HG03378 (cell line): ENCODE measurements around the gene ANKRD52.
A peak's percentile ranks its signal among the peaks of the same experiment; 100 is the strongest.

Experiments
- ATAC-seq: cut with Tn5 transposase; IDR thresholded peaks from one replicate; pipeline ENCODE4 v1.9.1; 2021; ENCODE audit warnings: mild to moderate bottlenecking, moderate library complexity; ENCODE audit not compliant: unreplicated experiment

The ANKRD52 gene

DNA sequence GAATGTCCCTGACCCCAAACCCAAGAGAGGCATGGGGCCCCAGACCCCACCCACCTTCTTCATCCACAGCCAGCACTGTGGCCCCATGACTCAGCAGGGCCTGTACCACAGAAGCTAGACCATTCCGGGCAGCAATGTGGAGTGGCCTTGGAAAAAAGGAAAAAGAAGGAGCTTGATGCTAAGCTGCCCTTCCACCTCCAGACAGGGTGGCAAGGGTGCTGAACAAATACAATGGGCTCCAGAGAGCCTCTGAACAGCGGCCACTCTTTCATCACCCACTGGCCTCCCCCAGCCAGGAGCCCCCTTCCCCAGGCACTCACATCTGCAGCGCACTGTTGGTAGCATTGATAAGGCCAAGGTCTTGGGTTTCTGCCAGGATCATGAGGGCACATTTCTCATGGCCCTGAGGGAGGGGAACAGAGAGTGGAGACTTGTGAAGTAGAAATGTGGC is 14.4 kb downstream of the ANKRD52 start:
- ATAC-seq: no peak

DNA sequence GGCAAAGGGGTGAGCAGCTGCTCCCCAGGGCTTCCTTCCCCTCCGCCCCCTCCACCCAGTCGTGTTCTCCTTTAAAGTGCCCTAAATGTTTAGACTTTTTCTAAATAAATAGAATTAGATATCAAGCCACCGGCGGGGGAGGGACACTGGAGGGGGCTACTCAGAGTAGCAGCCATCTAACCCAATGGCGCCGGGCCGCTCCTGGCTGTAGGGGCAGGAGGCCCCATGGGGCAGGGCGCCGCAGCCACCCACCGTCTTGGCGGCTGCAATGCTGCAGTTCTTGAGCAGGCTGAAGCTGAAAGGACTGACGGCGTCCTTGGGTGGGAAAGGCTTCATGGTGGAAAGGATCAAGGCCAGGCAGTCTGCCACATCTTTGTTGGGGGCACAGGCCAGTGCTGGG is 15.2 kb downstream of the ANKRD52 start:
- no peak for ATAC-seq

DNA sequence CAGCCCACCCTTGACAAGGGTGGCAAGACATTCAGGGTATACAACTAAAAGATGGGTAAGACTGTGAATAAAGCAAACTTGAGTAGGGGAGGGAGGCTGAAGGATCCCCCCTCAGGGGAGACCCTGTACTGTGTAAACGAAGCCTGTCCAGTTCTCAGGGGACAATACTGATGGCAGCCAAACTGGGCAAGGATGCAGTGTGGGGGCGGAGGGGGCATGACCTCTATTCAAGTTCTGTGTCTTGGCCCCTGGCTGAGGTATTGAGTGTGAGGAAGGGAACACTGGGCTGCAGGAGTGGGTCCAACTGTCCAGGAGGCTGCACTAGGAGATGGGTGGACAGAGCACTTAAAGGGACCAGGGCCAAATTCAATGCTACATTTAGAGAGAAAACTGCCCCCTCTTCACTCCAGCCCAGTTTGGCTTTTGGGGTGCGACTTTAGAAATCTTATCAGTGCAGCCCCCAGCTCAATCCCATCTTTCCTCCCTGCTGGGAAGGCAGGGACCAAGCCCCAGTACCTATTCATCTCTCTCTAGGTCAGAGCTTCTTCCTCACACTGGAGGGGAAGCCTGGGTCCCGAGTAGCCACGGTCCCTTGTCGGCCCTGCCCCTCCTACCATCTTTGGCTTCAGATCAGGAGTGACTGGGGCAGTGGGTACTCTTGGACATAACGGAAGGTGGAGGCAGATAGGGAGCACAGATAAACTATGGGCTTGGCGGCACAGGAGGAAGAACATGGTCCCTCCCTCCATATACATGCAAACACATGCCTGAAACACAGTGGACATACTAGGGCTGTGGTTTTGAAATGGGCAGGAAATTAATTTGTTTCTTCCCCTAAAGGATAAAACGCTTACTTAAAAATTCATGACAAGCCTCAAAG is 16.5 kb downstream of the ANKRD52 start:
- no peak for ATAC-seq

DNA sequence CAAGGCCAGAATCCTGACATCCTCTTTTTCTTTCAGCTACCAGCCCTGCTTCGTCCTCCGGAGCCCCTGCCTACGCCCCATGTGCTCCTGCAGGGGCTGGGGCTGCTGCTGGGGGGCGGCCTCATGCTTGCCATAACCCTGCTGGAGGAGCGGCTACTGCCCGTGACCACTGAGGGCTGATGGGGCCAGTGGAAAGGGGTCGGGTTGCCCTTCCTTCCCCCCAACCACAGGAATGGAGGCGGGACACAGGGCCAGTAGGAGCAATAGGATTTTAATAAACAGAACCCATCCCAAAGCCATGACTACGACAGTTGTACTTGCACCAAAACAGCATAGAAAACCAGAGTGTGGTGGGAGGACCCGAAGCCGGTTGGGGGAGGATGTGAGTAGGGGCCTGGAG is 20.6 kb downstream of the ANKRD52 start:
- no peak for ATAC-seq

DNA sequence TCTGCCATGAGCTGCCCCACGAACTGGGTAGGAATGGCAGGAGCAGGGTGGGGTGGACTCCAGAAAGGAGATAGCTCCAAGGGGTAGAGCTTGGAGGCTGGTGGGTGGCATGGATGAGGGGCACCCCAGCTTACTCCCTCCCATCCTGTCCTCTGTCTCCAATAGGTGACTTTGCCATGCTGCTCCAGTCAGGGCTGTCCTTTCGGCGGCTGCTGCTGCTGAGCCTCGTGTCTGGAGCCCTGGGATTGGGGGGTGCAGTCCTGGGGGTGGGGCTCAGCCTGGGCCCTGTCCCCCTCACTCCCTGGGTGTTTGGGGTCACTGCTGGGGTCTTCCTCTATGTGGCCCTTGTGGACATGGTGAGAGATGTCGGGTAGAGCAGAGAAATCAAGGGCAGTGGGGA is 21.2 kb downstream of the ANKRD52 start:
- ATAC-seq: no peak

DNA sequence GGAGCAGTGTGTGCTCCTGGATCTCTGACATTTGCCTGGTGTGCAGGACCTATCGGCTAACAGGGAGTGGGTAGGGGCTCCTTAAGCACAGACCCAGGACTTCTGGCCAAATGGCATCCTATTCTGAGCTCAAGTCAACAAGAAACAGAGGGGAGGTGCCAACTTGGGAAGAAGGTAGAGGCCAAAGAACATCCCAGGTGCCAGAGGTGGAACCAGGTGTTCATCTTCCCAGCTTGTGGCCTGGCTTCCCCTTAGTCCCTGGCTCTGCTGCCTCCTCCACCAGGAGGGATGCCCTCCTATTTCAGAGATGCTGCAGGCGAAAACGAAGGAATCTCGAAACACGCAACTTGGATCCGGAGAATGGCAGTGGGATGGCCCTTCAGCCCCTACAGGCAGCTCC is 22.1 kb downstream of the ANKRD52 start:
- no peak for ATAC-seq

DNA sequence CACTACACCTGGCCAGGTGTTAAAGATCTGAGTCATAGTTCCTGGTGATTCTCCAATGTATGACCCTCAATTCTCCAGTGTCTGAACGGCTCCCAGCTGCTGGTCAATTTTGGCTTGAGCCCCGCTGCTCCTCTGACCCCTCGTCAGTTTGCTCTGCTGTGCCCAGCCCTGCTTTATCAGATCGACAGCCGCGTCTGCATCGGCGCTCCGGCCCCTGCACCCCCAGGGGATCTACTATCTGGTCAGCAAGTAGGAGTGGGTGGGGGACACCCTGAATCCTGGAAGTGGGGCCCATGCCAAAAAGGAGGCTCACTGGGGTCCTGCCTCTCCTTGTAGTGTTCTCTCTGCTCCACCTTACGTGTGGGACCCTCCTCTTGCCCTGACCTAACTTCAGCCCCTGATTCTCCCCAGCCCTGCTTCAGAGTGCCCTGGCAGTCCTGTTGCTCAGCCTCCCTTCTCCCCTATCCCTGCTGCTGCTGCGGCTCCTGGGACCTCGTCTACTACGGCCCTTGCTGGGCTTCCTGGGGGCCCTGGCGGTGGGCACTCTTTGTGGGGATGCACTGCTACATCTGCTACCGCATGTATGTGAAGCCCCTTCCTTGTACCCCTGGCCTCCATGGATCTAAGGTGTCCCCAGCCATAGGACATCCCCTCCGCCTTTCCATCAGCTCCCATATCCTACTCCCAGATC is 23.3 kb downstream of the ANKRD52 start:
- ATAC-seq: no peak

DNA sequence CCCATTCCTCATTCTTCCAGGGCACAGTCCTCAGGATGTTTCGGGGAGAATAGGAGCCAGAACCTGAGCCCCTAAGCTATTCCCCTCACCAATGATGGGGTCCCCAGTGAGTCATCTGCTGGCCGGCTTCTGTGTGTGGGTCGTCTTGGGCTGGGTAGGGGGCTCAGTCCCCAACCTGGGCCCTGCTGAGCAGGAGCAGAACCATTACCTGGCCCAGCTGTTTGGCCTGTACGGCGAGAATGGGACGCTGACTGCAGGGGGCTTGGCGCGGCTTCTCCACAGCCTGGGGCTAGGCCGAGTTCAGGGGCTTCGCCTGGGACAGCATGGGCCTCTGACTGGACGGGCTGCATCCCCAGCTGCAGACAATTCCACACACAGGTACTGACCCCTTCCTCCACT is 27.0 kb downstream of the ANKRD52 start:
- no peak for ATAC-seq

DNA sequence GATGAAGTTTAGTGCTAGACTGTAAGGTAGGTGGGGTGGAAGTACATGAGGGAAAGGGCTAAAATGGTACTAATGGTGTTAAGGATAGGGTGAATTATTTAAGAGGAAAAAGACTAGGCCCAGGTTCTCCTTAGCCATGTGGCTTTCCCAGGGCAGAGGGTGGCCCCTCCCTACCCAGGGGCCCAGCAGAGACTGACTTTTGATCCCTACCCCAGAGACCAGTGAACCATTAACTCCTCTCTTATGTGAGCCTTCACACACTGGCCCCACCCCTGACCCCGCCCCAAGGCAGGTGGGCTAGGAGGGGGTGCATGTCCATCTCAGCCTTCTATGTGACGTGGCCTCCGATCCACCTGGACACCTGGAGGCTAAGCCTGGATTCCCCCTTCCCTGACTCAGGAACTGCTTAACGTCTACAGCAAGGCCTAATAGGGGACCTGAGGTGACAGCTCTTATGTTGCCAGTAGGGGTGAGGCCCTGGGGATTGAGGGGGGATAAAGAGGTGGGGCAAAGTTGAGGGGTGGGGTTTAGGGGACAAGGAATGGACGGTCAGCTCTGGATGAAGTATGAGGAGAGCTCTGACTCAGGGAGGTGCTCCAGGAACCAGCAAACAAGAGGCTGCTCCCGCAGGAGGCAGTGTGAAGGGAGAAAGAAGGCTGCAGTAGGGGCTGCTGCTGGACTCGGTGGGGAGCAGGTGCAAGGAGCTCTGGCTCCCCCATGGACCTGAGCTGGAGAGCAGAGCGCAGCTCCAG is 27.6 kb downstream of the ANKRD52 start:
- no peak for ATAC-seq

DNA sequence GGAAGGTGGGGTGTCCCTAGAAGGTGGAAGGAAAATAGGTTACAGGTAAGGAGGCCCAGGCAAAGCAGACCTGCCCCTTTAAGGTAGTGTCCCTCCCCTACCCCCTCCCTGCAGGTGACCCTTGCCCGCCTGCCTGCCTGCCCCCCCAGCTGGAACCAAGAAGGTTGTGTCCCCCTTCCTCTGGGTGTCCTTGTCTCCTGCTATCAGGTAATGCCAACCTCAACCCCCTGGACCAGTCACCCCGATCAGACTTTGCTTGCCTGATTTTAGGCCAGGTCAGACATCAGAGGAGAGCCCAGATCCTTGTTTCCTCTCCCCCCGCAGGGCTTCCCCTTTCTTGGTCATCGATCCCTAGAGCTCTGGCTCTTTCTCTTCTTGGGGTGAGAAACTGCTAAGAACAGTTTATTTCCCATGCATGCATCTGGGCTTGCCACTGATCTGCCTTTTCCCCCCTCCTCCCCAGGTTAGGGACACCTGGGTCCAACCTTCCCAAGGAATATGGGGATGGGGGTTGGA is 28.2 kb downstream of the ANKRD52 start, which contains the start of gene SLC39A5:
Gene SLC39A5, plus strand, starts transcription at position 136 of the 516 bp plus-strand sequence. CDS start 1,224 bp downstream, outside the sequence.
- no peak for ATAC-seq

DNA sequence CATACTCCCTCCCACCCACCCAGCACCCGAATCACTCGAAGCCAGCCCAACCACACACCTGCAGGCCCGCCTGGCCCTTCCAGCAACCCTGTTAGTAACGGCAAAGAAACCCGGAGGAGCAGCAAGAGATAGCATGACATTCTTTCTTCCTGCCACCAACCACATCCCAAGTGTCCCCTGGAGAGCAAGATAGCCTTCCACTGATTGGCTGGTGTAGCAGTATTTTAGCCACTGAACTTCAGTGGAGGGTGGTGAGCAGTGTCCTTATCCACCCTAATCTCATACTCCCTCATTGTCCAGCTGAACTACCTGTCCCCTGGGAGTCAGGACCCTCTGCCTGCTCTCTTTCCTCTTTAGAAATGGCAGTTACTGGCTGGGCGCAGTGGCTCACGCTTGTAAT is 29.1 kb downstream of the ANKRD52 start:
- no peak for ATAC-seq

DNA sequence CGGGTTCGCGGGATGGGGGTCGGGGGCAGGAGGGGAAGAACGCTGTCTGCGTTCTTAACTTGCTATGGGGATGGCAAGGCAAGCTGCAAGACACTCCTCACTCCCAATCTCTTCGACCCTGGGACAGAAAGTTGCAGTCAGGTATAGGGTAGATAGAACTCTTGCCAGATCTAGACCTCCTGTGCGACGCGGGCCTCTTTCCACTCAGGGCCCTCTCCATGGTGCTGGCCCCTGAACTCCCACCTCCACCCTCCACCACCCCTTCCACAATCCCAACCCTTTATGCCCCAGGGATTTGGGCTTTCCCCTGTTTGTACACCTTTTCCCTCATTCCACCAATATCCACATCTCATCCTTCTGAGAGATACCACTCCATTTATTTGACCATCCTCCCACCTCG is 33.2 kb downstream of the ANKRD52 start:
- no peak for ATAC-seq

DNA sequence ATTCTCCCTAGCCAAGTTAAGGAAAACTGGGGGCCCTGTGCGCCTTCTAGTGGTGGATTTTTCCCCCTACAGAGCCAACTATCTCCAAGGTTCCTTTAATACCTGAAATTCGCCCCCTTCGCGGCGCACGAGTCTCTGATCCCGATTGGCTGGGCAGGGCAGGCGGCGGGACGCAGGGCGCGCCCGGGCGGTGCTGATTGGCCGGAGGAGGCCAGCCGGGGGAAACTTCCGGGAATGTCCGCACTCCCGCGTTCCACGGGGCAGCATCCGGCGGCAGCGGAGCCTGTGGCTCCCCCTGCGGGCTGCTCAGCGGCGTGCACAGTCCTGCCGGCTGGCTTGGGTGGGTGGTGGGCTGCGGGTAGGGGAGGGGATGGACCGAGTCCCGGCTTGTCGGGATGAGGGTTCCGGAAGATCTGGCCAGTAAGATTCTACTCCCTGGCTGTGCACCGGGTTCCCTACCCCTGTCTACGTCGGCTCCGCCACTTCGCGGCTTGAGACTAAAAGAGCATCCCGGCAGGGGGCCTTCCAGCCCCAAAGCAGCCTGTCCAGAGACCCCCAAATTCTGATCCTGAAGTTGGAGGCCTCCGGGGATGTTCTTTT is 34.0 kb downstream of the ANKRD52 start, which contains the start of gene NABP2:
Gene NABP2, plus strand, starts transcription at position 241 of the 600 bp plus-strand sequence. CDS start 515 bp downstream, outside the sequence.
- ATAC-seq: peak; percentile 71

DNA sequence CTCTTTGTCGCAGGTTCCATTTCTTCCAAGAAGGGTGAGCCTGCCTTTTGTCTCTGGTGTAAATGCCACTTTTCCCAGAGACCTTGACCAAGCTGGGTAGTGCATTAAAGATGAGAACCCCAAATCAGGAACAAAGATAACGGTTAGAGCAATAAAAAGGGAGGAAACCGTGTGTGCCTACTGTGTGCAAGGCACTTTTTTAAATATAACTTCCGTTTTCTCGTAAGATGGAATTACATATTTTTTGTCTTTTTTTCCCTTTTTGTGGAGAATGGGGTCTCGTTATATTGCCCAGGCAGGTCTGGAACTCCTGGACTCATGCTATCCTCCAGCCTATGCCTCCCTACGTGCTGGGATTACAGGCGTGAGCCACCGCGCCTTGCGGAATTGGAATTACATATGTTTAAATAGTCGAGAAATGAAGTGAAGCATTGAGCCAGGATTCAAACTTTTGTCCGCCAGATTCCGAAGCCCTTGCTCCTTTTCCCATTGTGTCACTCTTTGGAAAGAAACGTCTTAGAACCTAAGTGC is 34.5 kb downstream of the ANKRD52 start:
- ATAC-seq: no peak

DNA sequence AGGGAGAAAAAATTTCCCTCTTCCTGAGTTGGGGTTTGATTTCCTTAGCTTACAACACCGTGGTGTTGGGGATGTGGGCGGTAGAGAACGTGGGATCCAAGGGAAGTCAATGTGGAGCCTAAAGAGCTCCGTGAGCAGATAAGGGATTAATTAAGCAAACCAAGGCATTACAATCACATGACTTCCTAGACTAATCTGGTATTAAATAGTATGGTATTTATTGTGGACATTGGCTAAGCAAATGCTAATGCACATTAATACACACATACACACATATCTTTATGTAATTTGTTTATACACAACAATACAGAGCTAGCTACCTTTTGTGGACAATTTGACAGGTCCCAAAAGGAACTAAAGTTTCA is 35.7 kb downstream of the ANKRD52 start:
- ATAC-seq: no peak

DNA sequence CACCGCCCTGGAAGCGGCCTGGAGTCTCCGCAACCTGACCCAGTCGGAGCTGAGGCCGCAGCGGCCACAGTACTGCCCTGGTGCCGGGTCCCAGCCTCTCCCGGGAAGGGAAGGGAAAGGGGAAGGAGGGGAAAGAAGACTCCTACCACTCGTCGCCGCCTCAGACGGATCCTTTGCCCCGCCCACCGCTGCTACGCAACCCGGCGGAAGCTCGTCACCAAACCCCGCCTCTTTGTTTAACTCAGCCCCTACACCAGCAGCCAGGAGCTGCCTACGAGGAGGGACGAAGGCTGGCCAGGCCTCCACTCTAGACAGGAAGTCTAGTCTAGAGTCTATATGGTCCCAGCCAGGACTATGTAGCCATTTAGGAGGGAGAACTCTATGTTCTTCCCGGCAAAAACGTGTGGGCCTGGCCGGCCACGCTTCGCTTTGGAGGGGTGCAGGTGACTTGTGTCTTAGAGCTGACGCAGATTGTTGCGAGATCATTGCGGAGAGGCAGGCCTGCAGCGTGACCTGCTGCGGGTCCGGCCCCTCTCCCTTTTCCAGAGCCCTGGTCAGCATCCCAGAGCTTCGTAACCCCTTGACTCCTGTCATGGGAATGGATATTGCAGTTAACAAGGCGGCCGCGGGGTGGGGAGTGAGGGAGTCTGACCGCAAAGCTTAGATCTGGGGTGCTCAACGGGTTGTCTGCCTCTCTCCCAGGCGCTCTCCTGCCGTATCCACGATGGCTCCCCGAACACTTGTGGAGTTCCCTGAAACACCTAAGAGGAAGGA is 36.2 kb downstream of the ANKRD52 start, which contains the start of gene RNF41:
Gene RNF41, minus strand, starts transcription at position 166 of the 774 bp plus-strand sequence. CDS start 7,875 bp downstream, outside the sequence.
- peak; percentile 74 for ATAC-seq

DNA sequence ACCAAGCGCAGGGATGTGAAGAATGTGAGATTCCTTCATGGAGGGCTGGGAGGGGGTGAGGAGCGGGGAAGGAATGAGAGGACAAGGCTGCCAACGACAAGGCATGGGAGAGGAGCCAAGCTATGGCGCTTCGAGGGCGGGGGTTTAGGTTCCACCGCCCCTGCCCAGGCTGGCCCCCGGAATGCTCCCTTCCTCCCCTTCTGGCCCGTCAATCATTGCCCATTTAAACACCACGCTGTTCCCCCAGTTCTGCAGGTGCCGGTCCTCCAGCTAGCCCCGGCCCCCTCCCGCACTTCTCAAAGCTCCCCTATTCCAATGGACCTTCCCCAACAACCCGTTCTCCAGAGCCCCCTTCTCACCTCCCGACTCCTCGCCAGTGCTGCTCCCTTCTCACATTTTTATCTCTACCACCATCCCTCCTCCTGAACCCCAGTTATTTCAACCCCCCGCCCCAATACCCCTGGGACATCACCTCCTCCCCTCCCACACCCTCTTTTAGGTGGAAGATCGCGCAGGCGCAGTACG is 36.9 kb downstream of the ANKRD52 start:
- peak; percentile 12 for ATAC-seq

DNA sequence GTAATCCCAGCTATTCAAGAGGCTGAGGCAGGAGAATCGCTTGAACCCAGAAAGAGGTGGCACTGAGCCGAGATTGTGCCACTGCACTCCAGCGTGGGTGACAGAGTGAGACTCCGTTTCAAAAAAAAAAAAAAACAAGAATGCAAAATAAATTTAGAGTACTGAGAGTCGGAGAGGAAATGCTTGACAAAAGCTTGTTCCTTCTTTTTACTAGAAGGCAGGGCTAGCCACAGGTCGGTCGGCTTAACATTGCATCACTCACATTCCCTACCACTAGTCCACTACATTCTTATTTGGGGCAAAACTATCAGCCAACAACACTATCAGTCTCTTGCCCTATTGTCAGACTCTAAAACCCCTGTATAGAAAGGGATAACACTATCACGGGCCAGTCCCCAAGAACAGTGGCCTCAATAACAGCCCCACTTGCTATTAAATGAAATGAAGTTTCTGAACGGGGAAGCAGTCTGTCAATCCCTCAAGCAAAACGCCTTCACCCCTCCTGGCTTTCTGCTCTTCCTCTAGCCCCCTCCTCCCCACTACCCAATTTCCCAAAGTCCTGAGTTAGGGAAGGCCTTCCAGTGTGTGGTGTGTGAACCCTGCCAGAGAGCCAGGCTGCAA is 37.5 kb downstream of the ANKRD52 start:
- no peak for ATAC-seq

DNA sequence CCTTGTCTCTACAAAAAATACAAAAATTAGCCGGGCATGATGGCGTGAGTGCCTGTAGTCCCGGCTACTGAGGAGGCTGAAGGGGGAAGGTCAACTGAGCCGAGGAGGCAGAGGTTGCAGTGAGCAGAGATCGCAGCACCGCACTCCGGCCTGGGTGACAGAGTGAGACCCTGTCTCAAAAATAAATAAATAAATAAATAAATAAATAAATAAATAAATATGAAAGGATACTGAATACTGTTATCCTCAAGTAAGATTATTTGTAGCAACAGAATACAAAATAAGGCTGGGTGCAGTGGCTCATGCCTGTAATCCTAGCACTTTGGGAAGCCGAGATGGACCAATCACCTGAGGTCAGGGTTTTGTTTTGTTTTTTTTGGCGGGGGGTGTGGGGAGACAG is 38.3 kb downstream of the ANKRD52 start:
- no peak for ATAC-seq
